OCI-LY7 (cell line): ENCODE measurements around the gene TNXB. TPM values are rescaled to one million over a fixed set of nuclear protein-coding genes. Genes with fewer than 3 reads are reported as not detected.

Experiments used
- Bru-seq: library from RNA; stranded (reverse); fragments of 400-500 nt; gene quantifications from one replicate; lab custom pipeline; 2021; lab: Mats Ljungman, UMichigan
- BruChase-seq, 2 experiments: library from RNA; stranded (reverse); fragments of 400-500 nt; gene quantifications; one replicate each; lab custom pipeline; 2021; lab: Mats Ljungman, UMichigan
- BruUV-seq: library from RNA; stranded (reverse); fragments of 400-500 nt; replicated peaks from 2 replicates; lab custom pipeline; 2021; lab: Mats Ljungman, UMichigan
- CTCF ChIA-PET: fragments of 300-600 bp; sonication (Branson Sonifier 250); formaldehyde crosslinking; loops from one replicate; lab custom pipeline; 2022; ENCODE audit warnings: antibody characterized with exemption; ENCODE audit not compliant: unreplicated experiment; lab: Charles Lee
- POLR2A ChIA-PET: fragments of 300-600 bp; sonication (Branson Sonifier 250); formaldehyde crosslinking; loops from one replicate; lab custom pipeline; 2022; ENCODE audit warnings: antibody characterized with exemption; lab: Charles Lee
- DNase-seq: peaks from one replicate; pipeline ENCODE4 v3.0.0-alpha.2; 2015; ENCODE audit warnings: low spot score
- H2AFZ ChIP-seq: fragments of 200-600 bp; sonication (generic), shearing (Covaris generic); 2 replicates; pipeline ENCODE4 v1.6.1; 2014; ENCODE audit warnings: mild to moderate bottlenecking, antibody characterized with exemption, low read length, moderate library complexity
- H3K27ac ChIP-seq: fragments of 200-600 bp; sonication (generic); 2 replicates; pipeline ENCODE4 v1.5.1; 2014; ENCODE audit warnings: mixed run types, low read depth, mild to moderate bottlenecking, moderate library complexity, low read length, inconsistent platforms; ENCODE audit not compliant: poor library complexity, severe bottlenecking
- H3K36me3 ChIP-seq: fragments of 200-600 bp; sonication (generic); 2 replicates; pipeline ENCODE4 v1.6.1; 2014; ENCODE audit warnings: mild to moderate bottlenecking, antibody characterized with exemption, low read length, moderate library complexity, mixed read lengths; ENCODE audit not compliant: insufficient read depth
- H3K4me1 ChIP-seq: fragments of 200-600 bp; sonication (generic); 2 replicates; pipeline ENCODE4 v1.5.1; 2014; ENCODE audit warnings: mild to moderate bottlenecking, low read length; ENCODE audit not compliant: insufficient read depth, poor library complexity, severe bottlenecking
- H3K4me2 ChIP-seq: fragments of 200-600 bp; sonication (generic); 2 replicates; pipeline ENCODE4 v1.6.1; 2014; ENCODE audit warnings: mild to moderate bottlenecking, low read length
- H3K4me3 ChIP-seq: fragments of 200-600 bp; sonication (generic); 2 replicates; pipeline ENCODE4 v1.5.1; 2014; ENCODE audit warnings: mild to moderate bottlenecking, low read depth, low read length; ENCODE audit not compliant: poor library complexity, severe bottlenecking
- H3K79me2 ChIP-seq: fragments of 200-600 bp; sonication (generic); 2 replicates; pipeline ENCODE4 v1.6.1; 2016; ENCODE audit warnings: low read depth, mild to moderate bottlenecking, low read length, moderate library complexity, mixed read lengths; ENCODE audit not compliant: insufficient read depth
- H3K9me2 ChIP-seq: fragments of 200-600 bp; sonication (generic); 2 replicates; pipeline ENCODE4 v1.6.1; 2016; ENCODE audit warnings: mild to moderate bottlenecking, low read length, mixed read lengths; ENCODE audit not compliant: insufficient read depth
- H3K9me3 ChIP-seq: fragments of 200-600 bp; sonication (generic); 2 replicates; pipeline ENCODE4 v1.6.1; 2014; ENCODE audit warnings: mild to moderate bottlenecking, mixed run types, low read length, mixed read lengths
- H4K20me1 ChIP-seq: fragments of 200-600 bp; sonication (generic); 2 replicates; pipeline ENCODE4 v1.6.1; 2014; ENCODE audit warnings: mild to moderate bottlenecking, antibody characterized with exemption, low read length, moderate library complexity, mixed read lengths; ENCODE audit not compliant: insufficient read depth
- CTCF ChIP-seq: fragments of 200-600 bp; sonication (generic); conservative IDR thresholded peaks from 2 replicates; pipeline ENCODE4 v1.5.1; 2014; ENCODE audit warnings: mild to moderate bottlenecking, antibody characterized with exemption, low read length, moderate library complexity, mixed read lengths
- EZH2phosphoT487 ChIP-seq: fragments of 200-600 bp; sonication (generic); IDR thresholded peaks from 2 replicates; pipeline ENCODE4 v1.6.1; 2018; ENCODE audit warnings: low read depth, borderline replicate concordance, mild to moderate bottlenecking, mixed run types, antibody characterized with exemption, low read length, moderate library complexity, mixed read lengths
- intact Hi-C: fragments of 100-400 bp; cut with micrococcal nuclease; formaldehyde crosslinking; loops from one replicate; pipeline ENCODE4 v1.10.0; 2022; ENCODE audit not compliant: unreplicated experiment
- long read RNA-seq: library from polyadenylated mRNA; stranded (forward); transcript quantifications from one replicate; pipeline ENCODE4 v2.0.0, GENCODE V29; 2022
- total RNA-seq, 2 experiments: library from RNA; depleted of rRNA in 1 of 2; stranded (reverse); fragments of >200 nt in 1 of 2; shearing (Covaris generic) in 1 of 2; gene quantifications; 2 replicates each; pipeline ENCODE4 v1.2.3, GENCODE V29; 2014 to 2022

TNXB gene, protein sequence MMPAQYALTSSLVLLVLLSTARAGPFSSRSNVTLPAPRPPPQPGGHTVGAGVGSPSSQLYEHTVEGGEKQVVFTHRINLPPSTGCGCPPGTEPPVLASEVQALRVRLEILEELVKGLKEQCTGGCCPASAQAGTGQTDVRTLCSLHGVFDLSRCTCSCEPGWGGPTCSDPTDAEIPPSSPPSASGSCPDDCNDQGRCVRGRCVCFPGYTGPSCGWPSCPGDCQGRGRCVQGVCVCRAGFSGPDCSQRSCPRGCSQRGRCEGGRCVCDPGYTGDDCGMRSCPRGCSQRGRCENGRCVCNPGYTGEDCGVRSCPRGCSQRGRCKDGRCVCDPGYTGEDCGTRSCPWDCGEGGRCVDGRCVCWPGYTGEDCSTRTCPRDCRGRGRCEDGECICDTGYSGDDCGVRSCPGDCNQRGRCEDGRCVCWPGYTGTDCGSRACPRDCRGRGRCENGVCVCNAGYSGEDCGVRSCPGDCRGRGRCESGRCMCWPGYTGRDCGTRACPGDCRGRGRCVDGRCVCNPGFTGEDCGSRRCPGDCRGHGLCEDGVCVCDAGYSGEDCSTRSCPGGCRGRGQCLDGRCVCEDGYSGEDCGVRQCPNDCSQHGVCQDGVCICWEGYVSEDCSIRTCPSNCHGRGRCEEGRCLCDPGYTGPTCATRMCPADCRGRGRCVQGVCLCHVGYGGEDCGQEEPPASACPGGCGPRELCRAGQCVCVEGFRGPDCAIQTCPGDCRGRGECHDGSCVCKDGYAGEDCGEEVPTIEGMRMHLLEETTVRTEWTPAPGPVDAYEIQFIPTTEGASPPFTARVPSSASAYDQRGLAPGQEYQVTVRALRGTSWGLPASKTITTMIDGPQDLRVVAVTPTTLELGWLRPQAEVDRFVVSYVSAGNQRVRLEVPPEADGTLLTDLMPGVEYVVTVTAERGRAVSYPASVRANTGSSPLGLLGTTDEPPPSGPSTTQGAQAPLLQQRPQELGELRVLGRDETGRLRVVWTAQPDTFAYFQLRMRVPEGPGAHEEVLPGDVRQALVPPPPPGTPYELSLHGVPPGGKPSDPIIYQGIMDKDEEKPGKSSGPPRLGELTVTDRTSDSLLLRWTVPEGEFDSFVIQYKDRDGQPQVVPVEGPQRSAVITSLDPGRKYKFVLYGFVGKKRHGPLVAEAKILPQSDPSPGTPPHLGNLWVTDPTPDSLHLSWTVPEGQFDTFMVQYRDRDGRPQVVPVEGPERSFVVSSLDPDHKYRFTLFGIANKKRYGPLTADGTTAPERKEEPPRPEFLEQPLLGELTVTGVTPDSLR (N-terminal part only)
- total RNA-seq (2014; rRNA removed; shearing (Covaris generic)) = 1.7 and 7.1 TPM in 2 replicates
- total RNA-seq (2022) = 9.2 and 10.5 TPM in 2 replicates
- Bru-seq, nascent RNA = percentile 17 among the genes with signal in this experiment
- percentile 22 among the genes with signal in this experiment for BruChase-seq, experiment 1, labeled RNA remaining after a 6-hour chase
- BruChase-seq, experiment 2, labeled RNA remaining after a 2-hour chase = percentile 20 among the genes with signal in this experiment
- long read RNA-seq, partial matches to known transcripts = 0 of 1 reads
- long read RNA-seq, other reads (novel, unspliced or antisense) = 1 of 1 reads

GRCh38 chr6:32109114-32109764 is at the start of gene TNXB:
TNXB (minus strand) TSS chr6:32109338; CDS start chr6:32098198, 11,140 bp downstream.
- DNase-seq = no peak
- intact Hi-C loops = no loop called here
- ChIA-PET POLR2A (interaction anchor here (0.5 to 0.7 kb wide), 2 partner anchors 18 to 24 kb away, joined by 3 read pairs; no protein-coding TSS in a partner anchor), CTCF (no interaction called here)
- Histone ChIP-seq H3K36me3 (peaks cover 3% of the 10 kb centered on the region; the same call in 1 of the 2 replicates), H3K4me3 (no peak within 1 kb of the TSS), H3K9me2 (no peaks in the 10 kb centered on the region), H3K79me2 (no peaks in the 10 kb centered on the region), H3K27ac (no peak within 1 kb of the TSS), H3K4me1 (no peaks in the 10 kb centered on the region), H4K20me1 (no peaks in the 10 kb centered on the region; the same call in 1 of the 2 replicates), H2AFZ (no peak within 1 kb of the TSS), H3K9me3 (no peaks in the 10 kb centered on the region), H3K4me2 (no peak within 1 kb of the TSS)
- TF ChIP-seq CTCF (no peak), EZH2phosphoT487 (no peak)
- BruUV-seq = no TSS peak

GRCh38 chr6:32158052-32158451 is 48.9 kb upstream of the TNXB start:
- CTCF ChIA-PET = no interaction called here
- intact Hi-C loops = no loop called here
- no peak for TF ChIP-seq EZH2phosphoT487
- no peak for TF ChIP-seq CTCF

More at GRCh38 chr6:32158052-32158451, 48.9 kb upstream of the TNXB start:
- no peak overlapping the region for H3K4me3 ChIP-seq
- H2AFZ ChIP-seq = no peak overlapping the region
- POLR2A ChIA-PET = no interaction called here
- no peaks in the 10 kb centered on the region for H4K20me1 ChIP-seq
- peaks cover 18% of the 10 kb centered on the region for H3K4me1 ChIP-seq
- no peak overlapping the region for H3K27ac ChIP-seq
- H3K36me3 ChIP-seq = peaks cover 52% of the 10 kb centered on the region
- BruUV-seq = no TSS peak
- DNase-seq = no peak
- no peaks in the 10 kb centered on the region for H3K9me2 ChIP-seq
- H3K4me2 ChIP-seq = no peak overlapping the region
- H3K9me3 ChIP-seq = no peaks in the 10 kb centered on the region
- no peaks in the 10 kb centered on the region; the same call in 1 of the 2 replicates for H3K79me2 ChIP-seq
